KBM-7 (cell line): Measurements from ENCODE around the gene TNFSF9.
"Not testable (repeated sequence)": the region's sequence is repeated elsewhere in the genome, so short reads cannot be mapped to it uniquely, and the experiment has no call there.

Source experiments
- DNase-seq: peaks from one replicate; pipeline ENCODE4 v3.0.0-alpha.2; 2015
- in situ Hi-C: fragments of 300-500 bp; cut with MboI; formaldehyde crosslinking; loops from 2 replicates; pipeline ENCODE4 v1.14.3; 2020; ENCODE audit warnings: low sequenced_read_pairs, low pct_unique_long_range_greater_than_20kb, mixed read lengths

TNFSF9 gene

GRCh38 chr19:6503407-6504201, 27.2 kb upstream of the TNFSF9 start:
- in situ Hi-C loops: no loop called here
- DNase-seq: no peak

DNA sequence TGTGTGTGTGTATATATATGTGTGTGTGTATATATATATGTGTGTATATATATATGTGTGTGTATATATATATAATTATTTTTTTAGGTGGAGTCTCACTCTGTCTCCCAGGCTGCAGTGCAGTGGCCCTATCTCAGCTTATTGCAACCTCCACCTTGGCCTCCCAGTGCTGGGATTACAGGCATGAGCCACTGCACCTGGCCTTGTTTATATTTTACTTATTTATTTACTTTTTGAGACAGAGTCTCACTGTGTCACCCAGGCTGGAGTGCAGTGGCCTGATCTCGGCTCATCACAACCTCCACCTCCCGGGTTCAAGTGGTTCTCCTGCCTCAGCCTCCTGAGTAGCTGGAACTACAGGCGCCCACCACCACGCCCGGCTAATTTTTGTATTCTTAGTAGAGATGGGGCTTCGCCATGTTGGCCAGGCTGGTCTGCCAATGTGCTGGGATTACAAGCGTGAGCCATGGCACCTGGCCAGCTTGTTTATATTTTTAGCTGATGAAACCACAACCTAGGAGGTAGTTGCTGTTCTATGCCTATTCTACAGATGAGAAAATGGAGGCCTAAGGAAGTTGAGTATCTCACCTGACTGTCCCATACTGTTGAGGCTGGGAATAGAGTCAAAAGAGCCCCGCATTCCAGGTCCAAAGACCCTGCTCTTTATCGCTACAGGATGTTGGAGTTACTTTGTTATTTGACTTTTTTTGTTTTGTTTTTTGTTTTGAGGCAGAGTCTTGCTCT, 22.6 kb upstream of the TNFSF9 start:
- DNase-seq, in situ Hi-C loops: not testable (repeated sequence)

- in situ Hi-C loops: no loop called here
- no peak for DNase-seq
Measured at GRCh38 chr19:6509118-6509971, 21.5 kb upstream of the TNFSF9 start.

GRCh38 chr19:6510618-6511017, 20.2 kb upstream of the TNFSF9 start:
- in situ Hi-C loops: no loop called here
- no peak for DNase-seq

- DNase-seq: no peak
- in situ Hi-C loops: no loop called here
Measured at GRCh38 chr19:6514089-6514488, 16.7 kb upstream of the TNFSF9 start.

- no peak for DNase-seq
- in situ Hi-C loops: no loop called here
Measured at GRCh38 chr19:6514926-6515544, 15.8 kb upstream of the TNFSF9 start.

DNA sequence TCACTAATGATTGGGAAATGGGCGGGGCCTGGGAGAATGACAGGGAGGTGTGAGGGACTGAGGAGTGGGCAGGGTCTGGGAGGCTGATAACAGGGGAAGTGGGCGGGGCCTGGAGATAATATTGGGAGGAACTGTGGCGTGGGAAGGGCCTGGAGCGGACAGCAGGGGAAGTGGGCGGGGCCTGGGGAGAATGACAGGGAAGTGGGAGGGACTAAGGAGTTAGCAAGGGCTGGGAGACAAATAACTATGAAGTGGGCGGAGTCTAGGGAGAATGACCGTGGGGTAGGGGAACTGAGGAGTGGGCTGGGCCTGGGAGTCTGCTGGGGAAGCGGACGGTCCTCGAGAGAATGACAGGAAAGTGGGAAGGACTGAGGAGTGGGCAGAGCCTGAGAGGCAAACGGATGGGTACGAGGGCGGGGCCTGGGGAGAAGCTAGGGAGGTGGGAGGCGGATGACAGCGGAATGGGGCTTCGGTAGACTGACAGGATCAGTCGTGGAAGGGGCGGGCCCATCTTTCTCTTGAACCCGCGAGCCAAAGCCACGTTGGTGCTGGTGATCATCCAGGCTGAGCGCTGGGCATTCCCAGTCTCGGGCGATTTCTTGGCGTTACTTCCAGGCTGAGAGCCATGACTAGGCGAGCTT, 14.7 kb upstream of the TNFSF9 start:
- peak; percentile 99 for DNase-seq
- in situ Hi-C loops: no loop called here

DNA sequence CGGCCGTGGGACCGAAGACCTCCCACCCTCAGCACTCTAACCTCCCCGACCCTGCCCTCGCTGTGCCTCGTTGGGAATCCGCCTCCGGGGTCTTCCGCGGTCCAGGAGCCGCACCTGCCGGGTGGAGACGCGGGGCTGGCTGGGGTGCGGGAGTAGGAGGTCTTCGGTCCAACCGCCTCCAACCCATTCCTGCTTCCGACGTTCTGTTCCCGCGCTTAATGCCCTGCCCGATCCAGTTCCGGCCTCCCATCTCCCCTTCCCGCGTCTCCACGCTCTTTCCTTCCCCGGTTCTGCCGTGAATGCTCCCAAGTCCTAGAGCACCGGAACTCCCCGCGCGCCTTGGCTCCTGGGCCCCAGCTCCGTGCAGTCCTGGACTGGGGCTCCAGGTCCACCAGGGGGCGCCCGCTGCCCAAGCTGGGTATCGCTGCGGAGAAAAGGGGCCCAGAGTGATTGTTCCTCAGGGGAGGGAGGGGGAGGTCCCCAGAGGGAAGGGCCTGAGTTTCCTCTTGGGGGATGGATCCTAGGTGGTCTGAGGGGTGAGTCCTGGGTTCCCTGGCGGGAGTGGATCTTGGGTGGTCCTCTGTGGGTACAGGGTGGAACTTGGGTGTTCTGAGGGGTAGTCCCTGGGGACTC, 14.1 kb upstream of the TNFSF9 start:
- in situ Hi-C loops: no loop called here
- peak; percentile 92 for DNase-seq

- in situ Hi-C loops: no loop called here
- no peak for DNase-seq
Measured at GRCh38 chr19:6518145-6518911, 12.5 kb upstream of the TNFSF9 start.

- in situ Hi-C loops: no loop called here
- no peak for DNase-seq
Measured at GRCh38 chr19:6519289-6519688, 11.5 kb upstream of the TNFSF9 start.

DNA sequence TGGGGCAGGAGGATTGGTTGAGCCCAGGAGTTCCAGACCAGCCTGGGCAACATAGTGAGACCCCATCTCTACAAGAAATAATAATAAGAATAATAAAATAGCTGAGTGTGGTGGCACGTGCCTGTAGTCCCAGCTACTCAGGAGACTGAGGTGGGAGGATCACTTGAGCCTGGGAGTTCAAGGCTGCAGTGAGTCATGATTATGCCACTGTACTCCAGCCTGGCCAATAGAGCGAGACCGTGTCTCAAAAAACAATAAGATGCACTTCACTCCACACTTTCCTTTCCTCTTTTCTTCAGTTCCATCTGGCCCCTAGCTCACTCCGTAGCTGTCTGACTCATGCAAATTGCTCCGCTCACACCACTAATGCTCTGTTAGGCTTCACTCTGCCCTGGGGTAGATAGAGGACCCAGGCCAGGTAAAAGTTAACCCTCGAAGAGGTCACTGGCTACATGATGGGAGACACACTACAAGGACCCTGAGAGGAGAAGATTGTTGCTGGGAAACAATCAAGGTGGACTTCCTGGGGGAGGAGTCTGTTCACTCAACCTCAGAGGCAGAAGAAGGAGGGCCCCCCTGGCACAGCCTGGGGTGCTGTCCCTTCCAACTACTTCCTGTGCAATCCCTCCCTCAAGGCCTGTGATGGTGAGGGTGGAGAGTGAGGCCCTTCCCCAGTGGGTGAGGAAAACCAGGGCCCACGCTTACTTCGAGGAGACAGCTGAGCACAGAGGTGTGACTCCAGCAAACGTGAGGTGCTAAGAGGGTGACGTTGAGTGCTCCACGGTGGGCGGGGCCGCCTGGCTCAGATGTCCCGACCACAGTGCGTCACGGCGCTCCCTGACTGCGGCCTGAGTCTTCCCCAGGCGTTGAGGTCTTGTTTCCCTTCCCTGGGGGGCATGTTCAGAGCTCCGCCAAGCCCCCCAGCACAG, 8.8 kb upstream of the TNFSF9 start:
- peak; percentile 47 for DNase-seq
- in situ Hi-C loops: no loop called here

DNA sequence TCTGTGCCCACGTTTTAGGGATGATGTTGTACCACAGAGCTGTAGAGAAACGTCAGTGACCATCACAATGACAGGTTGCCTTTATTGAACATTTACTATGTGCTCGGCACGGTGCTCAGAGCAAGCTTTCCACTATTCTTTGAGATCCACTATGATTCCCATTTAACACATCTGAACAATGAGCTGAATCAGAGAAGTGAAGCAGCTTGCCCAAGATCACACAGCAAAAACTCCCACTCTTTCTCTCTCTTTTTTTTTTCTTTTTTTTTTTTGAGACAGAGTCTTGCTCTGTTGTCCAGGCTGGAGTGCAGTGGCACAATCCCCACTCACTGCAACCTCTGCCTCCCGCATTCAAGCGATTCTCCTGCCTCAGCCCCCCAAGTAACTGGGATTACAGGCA, 8.1 kb upstream of the TNFSF9 start:
- in situ Hi-C loops: no loop called here
- no peak for DNase-seq

DNA sequence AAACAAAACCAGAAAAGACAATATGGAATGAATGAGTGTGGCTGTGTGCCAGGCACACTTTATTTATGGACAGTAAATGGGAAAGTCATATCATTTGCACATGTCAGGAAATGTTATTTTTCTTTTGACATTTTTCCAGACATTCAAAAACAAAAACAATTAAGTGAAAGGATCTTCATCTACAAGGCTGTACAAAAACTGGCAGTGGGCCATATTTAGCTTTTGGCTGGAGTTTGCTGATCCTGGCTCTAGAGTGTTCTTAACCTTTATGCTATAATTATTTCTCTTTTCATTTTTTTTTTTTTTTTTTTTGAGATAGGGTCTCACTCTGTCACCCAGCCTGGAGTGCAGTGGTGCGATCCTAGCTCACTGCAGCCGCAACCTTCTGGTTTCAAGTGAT, 6.5 kb upstream of the TNFSF9 start:
- in situ Hi-C loops: no loop called here
- DNase-seq: no peak

DNA sequence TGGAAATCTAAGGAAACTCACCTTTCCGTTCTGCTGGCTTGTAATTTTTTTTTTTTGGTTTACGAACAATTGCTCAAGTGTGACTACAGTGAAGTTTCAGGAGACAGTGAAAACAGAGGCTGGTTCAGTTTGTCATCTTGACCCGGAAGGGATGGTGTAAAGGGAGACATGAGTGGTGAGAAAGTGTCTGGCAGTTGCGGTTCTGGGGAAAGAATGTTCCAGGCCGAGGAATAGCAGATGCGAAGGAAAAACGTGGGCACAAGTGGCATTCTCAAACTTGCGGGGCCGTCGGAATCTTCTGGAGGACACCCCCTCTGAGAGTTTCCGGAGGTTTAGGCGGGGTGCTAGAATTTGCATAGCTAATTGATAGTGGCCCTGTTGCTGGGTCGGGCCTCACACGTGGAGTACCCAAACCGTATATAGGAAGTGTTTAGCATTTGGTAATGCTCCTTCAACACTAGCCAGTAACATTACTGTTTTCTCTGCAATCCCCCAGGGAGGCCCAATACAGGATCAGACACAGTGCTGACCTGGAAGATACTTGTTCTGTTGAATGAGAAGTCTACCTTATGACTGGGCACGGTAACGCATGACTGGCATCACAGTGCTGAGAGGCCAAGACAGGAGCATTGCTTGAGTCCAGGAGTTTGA, 2.8 kb upstream of the TNFSF9 start:
- DNase-seq: no peak
- in situ Hi-C loops: no loop called here

DNA sequence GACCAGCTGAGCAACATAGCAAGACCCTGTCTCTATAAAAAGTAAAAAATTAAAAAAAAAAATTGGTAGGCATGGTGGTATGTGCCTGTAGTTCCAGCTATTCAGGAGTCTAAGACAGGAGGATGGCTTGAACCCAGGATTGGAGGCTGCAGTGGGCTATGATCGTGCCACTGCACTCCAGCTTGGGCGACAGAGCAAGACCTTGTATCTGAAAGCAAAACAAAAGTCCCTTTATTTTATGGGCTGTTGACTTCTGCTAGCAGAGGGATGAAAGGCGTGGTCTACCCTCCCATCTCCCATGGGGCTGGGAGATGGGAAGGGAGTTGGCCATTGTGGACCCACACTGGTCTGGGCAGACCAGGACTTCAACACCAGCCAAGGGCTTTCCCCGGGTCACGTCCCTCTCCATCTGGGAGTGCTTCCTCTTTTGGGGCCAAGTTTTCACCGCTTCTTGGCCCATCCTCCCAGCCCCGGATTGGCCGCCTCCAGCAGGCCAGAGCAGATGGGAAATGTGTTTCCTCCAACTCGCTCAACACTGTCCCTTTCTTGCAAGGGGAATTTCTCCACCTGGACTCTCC, 2.2 kb upstream of the TNFSF9 start:
- in situ Hi-C loops: no loop called here

GRCh38 chr19:6529351-6529750, 1.5 kb upstream of the TNFSF9 start:
- DNase-seq: no peak
- in situ Hi-C loops: no loop called here

More for the DNA sequence above, 2.2 kb upstream of the TNFSF9 start:
- peak; percentile 91 for DNase-seq
